Mucosa of rectum (tissue), 2 donors: ENCODE measurements around the gene HECTD4.

Experiments used
- H3K27ac ChIP-seq, 2 donors: one replicate each; pipeline ENCODE4 v1.7.0; 2013; ENCODE audit warnings: inconsistent platforms in 2 of 2, low read depth in 2 of 2, low read length in 2 of 2
- H3K27me3 ChIP-seq, 2 donors: one replicate each; pipeline ENCODE4 v1.7.0; 2013; ENCODE audit warnings: low read length in 2 of 2; ENCODE audit not compliant: control insufficient read depth in 2 of 2, insufficient read depth in 2 of 2
- H3K36me3 ChIP-seq, 2 donors: one replicate each; pipeline ENCODE4 v1.7.0; 2013; ENCODE audit warnings: low read length in 2 of 2; ENCODE audit not compliant: control insufficient read depth in 2 of 2, insufficient read depth in 2 of 2
- H3K4me1 ChIP-seq, 2 donors: one replicate each; pipeline ENCODE4 v1.7.0; 2013; ENCODE audit warnings: low read length in 2 of 2, mild to moderate bottlenecking in 1 of 2; ENCODE audit not compliant: control insufficient read depth in 2 of 2, insufficient read depth in 2 of 2
- H3K4me3 ChIP-seq, 2 donors: one replicate each; pipeline ENCODE4 v1.7.0; 2013; ENCODE audit warnings: low read length in 2 of 2
- H3K9ac ChIP-seq, 2 donors: one replicate each; pipeline ENCODE4 v1.7.0; 2013; ENCODE audit warnings: low read length in 2 of 2, low read depth in 1 of 2, mild to moderate bottlenecking in 1 of 2
- H3K9me3 ChIP-seq, 2 donors: one replicate each; pipeline ENCODE4 v1.7.0; 2013; ENCODE audit warnings: low read length in 2 of 2; ENCODE audit not compliant: control insufficient read depth in 2 of 2
- donor health status: healthy.
- donor health status: Normal muscosa, but diverticular disease.

Gene HECTD4

DNA sequence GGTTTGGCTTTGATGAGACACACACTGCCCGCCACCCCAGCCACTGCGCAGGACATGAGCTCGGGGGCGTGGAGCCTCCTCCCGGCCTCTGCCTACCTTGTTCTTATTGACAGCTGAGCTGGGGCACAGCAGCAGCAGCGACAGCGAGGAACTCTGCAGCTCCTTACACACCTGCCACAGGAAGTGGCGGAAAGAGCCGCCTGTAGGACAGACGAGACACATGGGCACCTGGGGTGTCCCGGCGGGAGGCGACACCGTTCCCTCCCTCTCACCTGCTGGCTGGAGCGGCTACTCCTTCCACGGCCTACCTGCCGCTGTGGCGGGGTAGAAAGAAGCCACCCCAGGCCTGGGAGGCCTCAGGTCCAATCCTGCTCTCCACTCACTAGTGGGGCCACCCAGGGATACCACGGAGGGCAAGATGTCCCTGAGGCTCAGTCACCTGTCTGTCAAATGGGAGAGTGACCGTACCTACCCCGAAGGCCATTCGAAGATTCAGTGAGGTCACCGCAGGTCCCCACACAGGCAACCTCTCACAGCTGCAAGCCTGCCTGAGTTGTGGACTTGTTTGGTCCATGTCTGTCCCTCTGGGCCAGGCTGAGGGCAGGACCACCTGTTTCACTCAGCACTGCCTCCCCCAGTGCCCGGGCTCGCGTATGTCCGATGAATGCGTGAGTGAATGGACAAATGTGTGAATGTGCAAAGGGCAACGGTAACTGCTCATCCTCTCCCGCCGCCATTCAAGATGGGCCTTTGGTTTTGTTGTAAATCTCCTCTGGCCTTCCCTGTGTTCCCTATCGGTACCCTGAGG, 214.3 kb downstream of the HECTD4 start:
- no peak overlapping the region for H3K4me3 ChIP-seq
- H3K36me3 ChIP-seq, result peaks cover 37% of the 10 kb centered on the region in 2 donors
- H3K9ac ChIP-seq, result no peak overlapping the region
- H3K9me3 ChIP-seq, result no peaks in the 10 kb centered on the region
- no peaks in the 10 kb centered on the region for H3K27me3 ChIP-seq
- no peaks in the 10 kb centered on the region for H3K4me1 ChIP-seq
- H3K27ac ChIP-seq, result no peak overlapping the region

GRCh38 chr12:112167031-112167461, 215.2 kb downstream of the HECTD4 start:
- Histone ChIP-seq H3K9me3 (no peaks in the 10 kb centered on the region), H3K27ac (no peak overlapping the region), H3K4me3 (no peak overlapping the region), H3K9ac (no peak overlapping the region), H3K27me3 (no peaks in the 10 kb centered on the region), H3K36me3 (peaks cover 33 to 39% of the 10 kb centered on the region in 2 donors), H3K4me1 (no peaks in the 10 kb centered on the region)

DNA sequence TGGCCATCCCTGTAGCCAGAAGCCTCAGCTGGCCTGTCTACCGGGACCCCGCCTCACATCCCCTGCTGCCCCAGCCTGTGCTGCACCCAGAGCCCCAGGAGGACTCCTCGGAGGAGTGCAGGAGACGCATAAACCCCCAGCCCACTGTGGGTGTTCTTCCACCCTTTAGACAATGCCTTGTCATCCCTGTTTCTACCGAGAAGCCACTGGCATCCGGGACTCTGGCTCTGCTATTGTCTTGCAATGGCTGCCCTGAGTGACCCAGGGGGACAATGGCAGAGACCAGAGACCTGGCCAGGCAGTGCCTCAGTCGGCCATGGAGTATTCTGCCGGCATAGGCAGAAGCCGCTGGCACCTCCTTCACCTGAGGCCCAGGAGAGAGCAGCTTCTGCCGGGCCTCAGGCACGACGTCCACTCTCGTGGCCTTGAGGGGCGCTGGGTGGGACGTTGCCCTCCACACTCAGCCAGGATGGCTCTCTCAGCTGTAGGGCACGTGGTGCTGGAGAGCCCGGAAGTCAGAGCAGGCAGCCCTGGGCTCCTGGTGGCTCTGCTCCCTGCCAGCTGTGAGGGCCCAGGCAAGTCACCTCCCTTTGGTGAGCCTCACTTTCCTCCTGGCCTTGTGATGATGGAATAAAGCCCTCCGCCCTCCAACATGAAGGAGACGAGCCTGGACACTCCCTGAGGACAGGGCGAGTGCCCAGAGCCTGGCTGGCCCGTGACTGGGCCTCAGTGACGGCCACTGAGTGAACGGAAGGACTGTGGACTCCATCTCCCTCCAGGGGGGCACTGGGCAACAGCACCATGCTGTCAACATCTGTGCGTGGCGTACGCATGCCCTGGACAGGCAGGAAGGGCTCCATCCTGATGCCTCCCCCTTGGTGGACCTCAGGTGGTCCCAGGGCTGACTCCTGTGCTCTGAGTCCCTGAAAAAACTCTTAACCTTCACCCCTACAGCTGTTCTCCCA, 215.9 kb downstream of the HECTD4 start:
- no peak overlapping the region for H3K4me3 ChIP-seq
- H3K4me1 ChIP-seq, result no peaks in the 10 kb centered on the region
- no peak overlapping the region for H3K9ac ChIP-seq
- peaks cover 31 to 43% of the 10 kb centered on the region in 2 donors for H3K36me3 ChIP-seq
- H3K9me3 ChIP-seq, result no peaks in the 10 kb centered on the region
- no peaks in the 10 kb centered on the region for H3K27me3 ChIP-seq
- no peak overlapping the region for H3K27ac ChIP-seq

- Histone ChIP-seq H3K9me3 (no peaks in the 10 kb centered on the region), H3K27ac (no peak overlapping the region), H3K4me3 (no peak overlapping the region), H3K27me3 (no peaks in the 10 kb centered on the region), H3K4me1 (no peaks in the 10 kb centered on the region), H3K9ac (no peak overlapping the region), H3K36me3 (peaks cover 32 to 42% of the 10 kb centered on the region in 2 donors)
Observed at GRCh38 chr12:112165624-112166023, 216.6 kb downstream of the HECTD4 start.

DNA sequence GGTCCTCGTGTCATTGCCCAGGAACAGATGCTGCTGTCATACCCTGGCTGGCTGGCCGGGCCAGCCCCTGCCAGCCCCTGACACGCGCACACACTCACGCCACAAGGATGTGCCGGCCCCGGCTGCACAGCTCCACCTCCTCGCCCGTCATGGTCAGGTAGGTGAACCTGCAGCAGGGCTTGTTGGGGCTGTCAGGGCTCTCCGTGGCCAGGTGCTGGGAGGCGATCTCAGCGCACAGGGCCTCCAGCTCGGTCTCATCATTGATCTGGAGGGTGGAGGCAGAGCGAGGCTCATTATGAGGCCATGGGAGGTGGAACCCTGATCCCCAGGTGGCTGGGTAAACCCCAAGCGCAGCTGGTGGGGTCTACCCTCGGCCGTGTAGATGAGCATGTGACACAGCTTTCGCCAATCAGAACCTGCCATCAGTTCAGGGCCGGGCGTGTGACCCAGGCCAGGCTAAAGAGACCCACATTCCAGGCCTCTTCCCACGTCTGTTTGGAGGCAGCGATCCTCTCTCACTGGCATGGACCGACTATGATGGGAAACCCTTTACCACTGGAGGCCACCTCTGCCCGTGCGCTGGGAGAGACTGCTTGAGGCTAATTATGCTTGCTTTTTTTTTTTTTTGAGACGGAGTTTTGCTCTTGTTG, 218.1 kb downstream of the HECTD4 start:
- Histone ChIP-seq H3K9ac (no peak overlapping the region), H3K27ac (no peak overlapping the region), H3K36me3 (peaks cover 37 to 52% of the 10 kb centered on the region in 2 donors)

GRCh38 chr12:112163471-112163991, 218.7 kb downstream of the HECTD4 start:
- peaks cover 40 to 52% of the 10 kb centered on the region in 2 donors for H3K36me3 ChIP-seq
- H3K27me3 ChIP-seq, result no peaks in the 10 kb centered on the region
- H3K4me3 ChIP-seq, result no peak overlapping the region
- H3K27ac ChIP-seq, result no peak overlapping the region
- no peak overlapping the region for H3K9ac ChIP-seq
- H3K9me3 ChIP-seq, result no peaks in the 10 kb centered on the region
- no peaks in the 10 kb centered on the region for H3K4me1 ChIP-seq

More for the DNA sequence above, 218.1 kb downstream of the HECTD4 start:
- Histone ChIP-seq H3K4me1 (no peaks in the 10 kb centered on the region), H3K9me3 (no peaks in the 10 kb centered on the region), H3K27me3 (no peaks in the 10 kb centered on the region), H3K4me3 (no peak overlapping the region)

- Histone ChIP-seq H3K4me1 (no peaks in the 10 kb centered on the region), H3K27me3 (no peaks in the 10 kb centered on the region), H3K9ac (no peak overlapping the region), H3K36me3 (peaks cover 44 to 51% of the 10 kb centered on the region in 2 donors), H3K9me3 (no peaks in the 10 kb centered on the region), H3K4me3 (no peak overlapping the region), H3K27ac (no peak overlapping the region)
Observed at GRCh38 chr12:112163056-112163455, 219.2 kb downstream of the HECTD4 start.

- Histone ChIP-seq H3K36me3 (peaks cover 44 to 53% of the 10 kb centered on the region in 2 donors), H3K27ac (no peak overlapping the region)
Observed at GRCh38 chr12:112162241-112162790, 219.9 kb downstream of the HECTD4 start.

GRCh38 chr12:112161711-112162110, 220.5 kb downstream of the HECTD4 start:
- no peak overlapping the region for H3K4me3 ChIP-seq
- H3K9me3 ChIP-seq, result no peaks in the 10 kb centered on the region
- H3K27me3 ChIP-seq, result no peaks in the 10 kb centered on the region
- no peak overlapping the region for H3K27ac ChIP-seq
- H3K4me1 ChIP-seq, result no peaks in the 10 kb centered on the region
- H3K9ac ChIP-seq, result no peak overlapping the region
- H3K36me3 ChIP-seq, result peaks cover 44 to 53% of the 10 kb centered on the region in 2 donors

More at GRCh38 chr12:112162241-112162790, 219.9 kb downstream of the HECTD4 start:
- no peaks in the 10 kb centered on the region for H3K4me1 ChIP-seq
- H3K27me3 ChIP-seq, result no peaks in the 10 kb centered on the region
- no peak overlapping the region for H3K9ac ChIP-seq
- no peaks in the 10 kb centered on the region for H3K9me3 ChIP-seq
- no peak overlapping the region for H3K4me3 ChIP-seq
